Stimulated activated CD4-positive, alpha-beta T cell treated with anti-CD3 and anti-CD28 coated beads, Interleukin-12 subunit alpha, Interleukin-12 subunit beta, amount 100 ng/mL, for 4 hours (primary cell): ENCODE measurements around the gene AREL1.

ENCODE experiments used
- DNase-seq: peaks from one replicate; pipeline ENCODE4 v3.0.0-alpha.2; 2020

Gene AREL1

GRCh38 chr14:74634964-74635363, 77.9 kb downstream of the AREL1 start:
- DNase-seq = no peak

GRCh38 chr14:74634481-74634880, 78.4 kb downstream of the AREL1 start:
- no peak for DNase-seq

GRCh38 chr14:74630881-74631690, 81.8 kb downstream of the AREL1 start:
- no peak for DNase-seq

- no peak for DNase-seq
Observed at GRCh38 chr14:74628418-74628817, 84.5 kb downstream of the AREL1 start.

DNA sequence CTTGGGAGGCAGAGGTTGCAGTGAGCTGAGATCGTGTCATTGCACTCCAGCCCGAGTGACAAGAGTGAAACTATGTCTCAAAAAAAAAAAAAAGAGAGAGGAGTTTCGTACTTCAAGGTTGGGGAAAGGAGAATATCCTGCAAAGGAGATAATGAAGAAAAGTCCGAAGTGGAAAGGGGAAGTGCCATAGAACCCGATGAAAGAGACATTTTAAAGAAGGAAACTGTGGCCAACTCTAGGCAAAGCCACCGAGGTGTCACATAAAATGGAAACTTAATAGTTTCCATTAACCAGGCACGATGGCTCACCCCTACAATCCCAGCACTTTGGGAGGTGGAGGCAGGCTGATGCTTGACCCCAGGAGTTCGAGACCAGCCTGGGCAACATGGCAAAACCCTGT, 85.8 kb downstream of the AREL1 start:
- DNase-seq = no peak

DNA sequence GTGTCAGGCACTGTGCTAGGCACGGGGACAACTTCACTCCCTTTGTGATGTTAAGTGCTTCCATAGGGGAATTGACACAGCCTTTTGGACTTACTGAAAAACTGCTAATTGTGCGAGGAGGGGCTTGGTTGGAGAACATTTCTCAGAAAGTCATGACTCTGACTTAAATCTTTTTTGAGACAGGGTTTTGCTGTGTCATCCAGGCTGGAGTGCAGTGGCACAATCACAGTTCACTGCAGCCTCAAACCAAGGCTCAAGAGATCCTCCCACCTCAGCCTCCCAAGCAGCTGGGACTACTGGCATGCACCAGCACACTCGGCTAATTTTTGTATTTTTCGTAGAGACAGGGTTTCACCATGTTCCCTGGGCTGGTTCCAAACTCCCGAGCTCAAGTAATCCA, 90.6 kb downstream of the AREL1 start:
- DNase-seq = no peak

- no peak for DNase-seq
Observed at GRCh38 chr14:74621556-74621955, 91.3 kb downstream of the AREL1 start.

DNA sequence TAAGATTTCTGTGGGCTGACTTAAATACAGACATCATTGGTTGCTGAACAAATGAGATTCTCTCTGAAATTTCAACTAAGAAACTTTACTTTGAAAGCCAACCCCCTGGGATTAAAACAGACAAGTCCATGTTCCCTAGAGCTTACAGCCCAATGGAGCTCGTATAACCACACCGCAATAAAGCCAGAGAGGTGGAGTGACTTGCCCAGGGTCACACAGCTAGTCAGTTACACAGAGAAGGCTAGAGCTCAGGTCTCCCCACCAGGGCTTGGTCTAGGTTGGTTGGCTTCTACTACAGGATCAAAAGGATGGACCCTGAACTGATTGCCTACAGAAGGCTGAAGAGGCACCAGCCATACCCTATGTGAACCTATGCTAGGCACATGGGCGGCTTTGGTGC, 92.0 kb downstream of the AREL1 start:
- no peak for DNase-seq

DNA sequence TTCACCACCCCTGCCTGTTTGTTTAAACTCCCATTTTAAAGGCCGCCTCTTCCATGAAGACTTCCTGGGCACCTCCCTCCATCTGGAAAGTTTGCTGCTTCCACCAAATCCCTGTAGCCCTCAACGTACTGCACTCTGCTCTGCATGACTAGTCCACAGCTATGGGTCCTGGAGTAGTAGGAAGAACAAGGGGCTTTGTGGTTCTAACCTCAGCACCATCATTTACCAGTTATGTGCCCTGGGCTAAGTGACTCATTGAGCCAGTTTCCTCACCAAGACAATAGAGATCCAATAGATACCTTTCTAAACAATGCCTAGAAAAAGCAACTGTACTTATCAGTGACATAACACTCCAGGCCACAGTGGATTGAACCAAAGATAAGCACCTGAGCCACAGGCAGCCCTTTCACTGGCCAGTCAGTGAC, 92.4 kb downstream of the AREL1 start:
- no peak for DNase-seq

DNA sequence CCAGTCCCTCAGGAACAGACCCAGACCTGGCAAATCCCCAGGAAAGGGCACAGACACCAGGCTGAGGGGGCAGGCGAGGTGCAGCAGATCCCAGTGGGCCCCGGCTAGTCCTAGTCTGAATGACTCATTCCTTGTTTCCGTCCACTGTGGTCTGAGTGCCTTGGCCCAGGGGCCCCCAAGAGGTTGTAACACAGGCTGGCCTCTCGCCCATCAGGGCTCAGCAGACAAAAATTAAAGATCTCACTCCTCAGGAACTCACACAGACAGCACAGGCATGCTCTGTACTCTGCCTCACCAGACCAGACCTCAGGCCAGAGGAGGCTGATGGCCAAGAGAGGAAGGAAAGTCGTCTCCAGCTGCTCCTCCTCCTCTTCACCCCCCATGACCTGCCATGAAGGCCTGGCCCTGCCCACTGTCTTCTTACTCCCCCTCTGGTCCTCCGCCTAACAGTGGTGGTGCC, 93.2 kb downstream of the AREL1 start:
- no peak for DNase-seq

GRCh38 chr14:74618078-74618952, 94.6 kb downstream of the AREL1 start:
- DNase-seq = peak; percentile 24

DNA sequence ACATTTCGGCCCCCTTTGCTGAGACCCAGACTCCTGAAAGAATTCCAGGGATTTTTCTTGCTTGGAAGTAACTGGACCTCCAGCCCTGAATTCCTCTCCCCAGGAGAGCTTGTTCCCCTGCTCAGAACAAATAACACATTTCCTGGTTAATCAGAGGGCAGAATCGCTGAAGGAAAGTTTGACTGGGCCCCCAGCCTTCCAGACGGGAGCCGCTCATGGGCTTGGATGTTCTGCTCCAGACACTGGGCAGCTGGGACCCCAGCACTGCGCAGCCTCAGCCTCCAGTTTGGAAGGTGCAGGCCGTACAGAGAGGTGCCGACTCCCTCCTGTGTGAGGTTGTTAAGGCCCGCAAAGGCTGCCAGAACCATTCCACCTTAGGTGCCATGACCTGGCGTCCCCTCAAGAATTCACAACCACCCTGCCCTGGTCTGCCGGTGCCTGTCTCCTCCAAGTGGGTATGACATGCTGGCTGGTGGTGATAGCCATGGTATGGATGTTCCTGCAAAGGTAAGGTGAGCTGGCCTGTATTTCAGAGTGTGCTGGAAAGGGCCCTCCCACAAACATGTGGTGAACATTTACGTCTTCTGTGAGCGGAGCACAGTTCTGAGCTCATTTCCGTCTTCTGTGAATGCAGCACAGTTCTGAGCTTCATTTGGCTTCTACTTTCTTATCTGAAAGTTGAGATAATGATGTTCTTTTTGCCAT, 95.7 kb downstream of the AREL1 start:
- no peak for DNase-seq

DNA sequence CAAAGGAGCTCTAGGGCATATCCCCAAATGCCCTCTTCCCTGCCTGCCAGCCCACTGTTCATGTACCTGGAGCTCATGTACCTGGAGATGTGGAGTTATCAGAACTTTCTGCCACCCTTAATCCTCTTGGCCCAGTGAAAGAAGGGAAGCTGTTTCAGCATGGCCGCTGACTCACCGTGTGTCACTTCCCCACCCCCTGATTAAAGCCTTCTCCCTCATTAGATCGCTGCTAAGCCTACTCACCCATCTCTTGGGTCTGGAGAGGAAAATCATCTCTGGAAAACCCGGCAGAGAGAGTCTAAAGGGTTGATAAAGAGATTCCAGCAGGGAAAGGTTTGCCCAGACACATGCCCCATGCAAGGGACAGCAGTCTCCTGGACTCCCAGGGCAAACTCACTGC, 96.4 kb downstream of the AREL1 start:
- no peak for DNase-seq

GRCh38 chr14:74615735-74616134, 97.1 kb downstream of the AREL1 start:
- DNase-seq = no peak

DNA sequence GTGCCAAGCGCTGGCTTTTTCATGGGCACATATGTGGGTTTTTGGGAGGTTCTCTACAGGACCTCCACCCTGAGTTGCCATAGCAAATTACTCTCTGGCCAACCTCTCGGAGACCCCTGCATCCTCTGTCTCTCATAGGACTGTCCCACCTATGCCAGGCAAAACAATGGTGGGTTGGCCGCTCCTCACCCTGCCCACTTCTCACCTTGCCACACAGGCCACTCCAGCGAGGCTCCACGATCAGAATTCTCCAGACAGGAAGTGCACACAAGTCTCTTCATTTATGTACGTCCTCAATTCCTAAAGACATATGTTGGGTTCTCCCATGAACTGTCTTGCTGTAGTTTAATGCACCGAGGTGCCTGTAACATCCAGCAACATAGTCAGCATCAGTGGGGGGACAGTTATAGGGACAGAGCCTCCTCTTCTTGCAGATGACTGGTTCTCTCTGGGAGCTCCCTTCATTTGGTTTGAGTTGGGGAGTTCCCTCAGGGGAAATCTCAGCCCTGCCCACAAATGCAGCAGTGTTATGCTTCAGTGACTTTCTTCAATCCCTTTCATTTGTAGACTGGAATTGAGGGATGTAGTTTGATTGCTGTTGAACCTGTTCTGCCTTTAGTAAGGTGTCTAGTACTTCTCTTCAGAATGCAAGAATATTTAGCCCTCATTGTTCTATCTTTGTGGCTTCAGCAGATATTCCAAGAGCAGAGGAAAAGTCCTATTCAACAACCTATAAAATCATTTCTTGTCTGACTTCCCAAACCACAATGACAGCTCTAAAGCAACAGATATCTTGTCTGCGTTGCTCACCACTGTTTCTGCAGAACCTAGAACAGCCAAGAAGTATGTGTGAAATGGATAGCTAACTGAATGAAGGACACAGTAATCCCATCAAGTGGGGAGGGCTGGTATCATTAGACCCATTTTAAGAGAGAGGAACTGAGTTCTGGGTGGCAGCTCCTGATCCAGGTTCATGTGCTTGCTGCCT, 98.1 kb downstream of the AREL1 start:
- no peak for DNase-seq

DNA sequence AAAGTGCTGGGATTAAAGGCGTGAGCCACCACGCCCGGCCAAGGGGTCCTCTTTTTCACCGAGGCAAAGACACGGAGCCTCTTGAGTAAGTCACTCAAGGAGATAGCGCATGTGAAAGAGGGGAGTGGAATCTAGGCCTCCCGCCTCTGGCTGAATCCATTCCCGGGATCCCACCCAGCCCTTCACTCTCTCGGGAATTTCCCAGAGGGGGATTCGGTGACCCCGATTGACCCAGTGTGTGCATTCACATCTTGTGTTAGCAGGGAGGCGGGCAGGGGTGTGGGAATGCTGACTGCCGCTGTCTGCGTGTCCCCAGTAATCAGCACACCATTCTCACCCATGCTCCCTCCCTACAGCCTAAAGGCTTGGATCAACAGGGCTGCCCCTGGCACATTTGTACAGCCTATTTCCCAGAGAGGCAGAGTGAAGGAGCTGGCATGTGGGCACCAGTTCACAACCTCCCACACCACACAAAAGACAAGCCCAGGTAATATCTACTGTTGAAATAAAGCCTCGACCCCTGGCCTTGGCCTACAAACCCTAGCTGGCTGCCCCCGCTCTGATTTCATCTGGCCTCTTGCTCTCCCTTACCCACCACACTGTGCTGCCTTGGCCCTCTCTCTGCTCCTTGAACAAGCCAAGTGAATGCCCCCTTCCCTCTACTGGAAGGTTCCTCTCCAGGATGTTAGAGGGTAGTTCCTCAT, 99.5 kb downstream of the AREL1 start:
- DNase-seq = no peak

GRCh38 chr14:74612350-74613021, 100.4 kb downstream of the AREL1 start:
- peak; percentile 84 for DNase-seq

DNA sequence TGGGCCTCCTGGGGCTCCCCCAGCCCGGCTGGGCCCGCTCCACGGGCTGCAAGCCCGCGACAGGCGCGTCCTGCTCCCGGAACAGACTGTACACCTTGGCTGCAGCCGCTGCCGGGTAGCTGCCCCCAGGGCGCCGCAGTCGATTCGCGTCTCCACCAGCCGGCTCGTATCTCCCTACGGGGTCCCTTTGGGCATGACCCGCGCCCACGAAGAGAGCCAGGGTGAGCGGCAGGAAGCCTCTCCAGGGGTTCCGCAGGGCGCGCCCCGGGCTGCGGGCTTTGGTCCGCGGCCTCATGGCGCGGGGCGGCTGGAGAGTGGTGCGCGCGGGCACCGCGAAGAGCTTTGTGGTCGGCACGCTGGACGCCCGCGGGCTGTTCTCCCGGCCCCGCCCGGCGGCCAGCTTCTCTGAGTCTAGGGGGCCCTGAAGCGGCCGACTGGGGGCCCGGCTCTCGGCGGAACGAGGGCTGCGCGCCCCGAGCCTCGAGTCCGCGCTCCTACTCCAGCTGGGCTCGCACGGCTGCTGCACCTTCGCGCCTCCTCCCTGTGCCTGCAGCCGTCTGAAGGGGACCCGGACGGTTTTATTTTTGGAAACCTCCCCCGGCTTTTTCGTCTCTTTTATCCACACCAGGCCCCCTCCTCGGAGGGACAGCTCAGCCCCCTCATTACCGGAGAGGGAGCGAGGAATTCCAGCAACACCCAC, 101.1 kb downstream of the AREL1 start, which contains the start of gene LTBP2:
LTBP2 (minus strand) TSS at position 588 of the 700 bp plus-strand sequence; CDS start at position 295, 293 bp downstream.
- peak; percentile 12 for DNase-seq
